Right lung (tissue), 5 donors: ENCODE data around the gene PDZD7. TPM values are rescaled to one million over a fixed set of nuclear protein-coding genes. Genes with fewer than 3 reads are reported as not detected.
"Not testable (repeated sequence)": the region's sequence is repeated elsewhere in the genome, so short reads cannot be mapped to it uniquely, and the experiment has no call there.

Experiments
- DNase-seq, 2 donors: peaks; one replicate each; pipeline ENCODE4 v3.0.0-alpha.2; 2013
- polyA plus RNA-seq, 5 donors: library from polyadenylated mRNA; unstranded; fragments of 120-200 nt; gene quantifications; one replicate each; pipeline versions ENCODE4 v1.2.1 to v1.2.3, GENCODE V29; 2013; ENCODE audit warnings: inconsistent platforms in 1 of 5, low replicate concordance in 1 of 5; ENCODE audit not compliant: insufficient read length in 5 of 5, insufficient read depth in 1 of 5

PDZD7 gene
- polyA plus RNA-seq, 5 donors: 0.26 to 0.85 (median 0.69) TPM

DNA sequence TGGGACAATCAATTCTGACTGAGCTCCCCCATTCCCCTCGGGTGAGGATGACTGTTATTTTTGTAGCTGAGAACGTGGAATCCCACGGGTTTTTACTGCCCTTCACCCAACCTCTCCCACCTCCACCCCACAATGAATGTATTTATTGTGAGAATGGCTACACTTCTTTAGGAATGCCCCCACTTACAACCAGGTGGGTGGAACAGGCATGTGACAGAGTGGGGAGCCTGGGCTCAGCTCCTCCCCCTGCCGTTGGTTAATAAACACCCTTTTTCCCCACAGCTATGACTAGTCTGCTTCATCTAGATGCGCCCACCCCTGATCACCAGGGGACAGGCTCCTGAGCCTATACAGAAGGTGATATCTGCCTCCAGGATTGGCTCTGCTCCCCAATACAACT is 45.6 kb downstream of the PDZD7 start:
- DNase-seq: no peak

GRCh38 chr10:100984672-100985177 is 46.2 kb downstream of the PDZD7 start:
- no peak for DNase-seq

DNA sequence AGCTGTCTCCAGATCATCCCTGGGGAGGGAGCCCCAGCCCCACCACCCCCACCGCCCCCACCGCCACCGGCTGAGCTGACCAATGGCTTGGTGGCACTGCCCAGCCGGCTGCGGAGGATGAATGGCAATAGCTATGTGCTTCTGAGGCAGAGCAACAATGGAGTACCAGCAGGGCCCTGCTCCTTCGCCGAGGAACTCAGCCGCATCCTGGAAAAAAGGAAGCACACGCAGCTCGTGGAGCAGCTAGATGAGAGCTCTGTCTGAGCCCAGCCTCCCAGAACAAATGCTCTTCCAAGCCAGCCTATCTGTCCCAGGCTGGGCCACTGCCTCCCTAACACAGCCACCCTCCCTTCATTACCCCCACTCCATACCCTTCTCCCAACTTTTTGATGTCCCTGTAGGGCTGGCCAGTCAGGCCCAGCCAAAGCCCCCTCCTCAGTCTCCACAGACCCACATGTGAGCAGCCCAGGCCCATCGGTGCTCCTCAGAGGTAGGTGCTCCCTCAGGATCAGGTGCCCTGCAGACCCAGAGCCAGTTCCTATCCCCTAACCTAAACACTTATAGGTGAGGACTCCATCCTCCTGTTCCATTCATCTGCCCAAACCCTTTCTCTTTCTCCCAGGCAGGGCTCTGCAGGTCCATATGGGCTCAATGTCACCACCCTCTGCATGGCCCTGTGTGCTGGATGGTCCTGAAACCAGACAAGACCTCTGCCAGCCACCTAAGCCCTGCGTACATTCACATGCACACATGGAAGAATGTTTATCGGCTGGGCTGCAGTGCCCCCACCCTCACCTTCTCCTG is 46.9 kb downstream of the PDZD7 start:
- DNase-seq: no peak

DNA sequence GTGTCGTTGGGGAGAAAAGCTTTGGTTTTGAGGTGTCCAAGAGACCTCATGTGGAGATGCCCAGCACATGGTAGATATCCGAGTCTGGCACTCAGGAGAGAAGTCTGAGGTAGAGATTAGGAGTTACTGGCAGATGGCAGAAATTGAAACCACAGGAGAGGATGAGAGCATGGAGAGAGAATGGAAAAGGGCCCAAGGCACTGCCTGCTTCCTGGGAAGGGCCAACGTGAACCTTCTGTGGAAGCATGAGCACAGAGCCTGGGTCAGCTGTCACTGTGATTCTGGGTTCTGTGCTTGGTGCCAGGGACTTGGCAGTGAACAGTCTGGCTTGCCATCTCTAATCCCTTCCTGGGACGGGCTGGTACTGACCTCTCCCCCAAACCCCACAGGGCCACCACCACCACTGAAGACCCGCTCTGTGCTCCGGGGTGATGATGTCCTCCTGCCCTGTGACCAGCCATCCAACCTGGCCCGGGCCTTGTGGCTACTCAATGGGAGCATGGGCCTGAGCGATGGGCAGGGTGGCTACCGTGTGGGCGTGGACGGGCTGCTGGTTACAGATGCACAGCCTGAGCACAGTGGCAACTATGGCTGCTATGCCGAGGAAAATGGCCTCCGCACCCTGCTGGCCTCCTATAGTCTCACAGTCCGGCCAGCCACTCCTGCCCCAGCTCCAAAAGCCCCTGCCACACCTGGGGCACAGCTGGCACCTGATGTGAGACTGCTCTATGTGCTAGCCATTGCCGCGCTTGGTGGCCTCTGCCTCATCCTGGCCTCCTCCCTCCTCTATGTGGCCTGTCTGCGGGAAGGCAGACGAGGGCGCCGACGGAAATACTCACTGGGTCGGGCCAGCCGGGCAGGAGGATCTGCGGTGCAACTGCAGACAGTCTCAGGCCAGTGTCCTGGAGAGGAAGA is 47.8 kb downstream of the PDZD7 start:
- DNase-seq: no peak

DNA sequence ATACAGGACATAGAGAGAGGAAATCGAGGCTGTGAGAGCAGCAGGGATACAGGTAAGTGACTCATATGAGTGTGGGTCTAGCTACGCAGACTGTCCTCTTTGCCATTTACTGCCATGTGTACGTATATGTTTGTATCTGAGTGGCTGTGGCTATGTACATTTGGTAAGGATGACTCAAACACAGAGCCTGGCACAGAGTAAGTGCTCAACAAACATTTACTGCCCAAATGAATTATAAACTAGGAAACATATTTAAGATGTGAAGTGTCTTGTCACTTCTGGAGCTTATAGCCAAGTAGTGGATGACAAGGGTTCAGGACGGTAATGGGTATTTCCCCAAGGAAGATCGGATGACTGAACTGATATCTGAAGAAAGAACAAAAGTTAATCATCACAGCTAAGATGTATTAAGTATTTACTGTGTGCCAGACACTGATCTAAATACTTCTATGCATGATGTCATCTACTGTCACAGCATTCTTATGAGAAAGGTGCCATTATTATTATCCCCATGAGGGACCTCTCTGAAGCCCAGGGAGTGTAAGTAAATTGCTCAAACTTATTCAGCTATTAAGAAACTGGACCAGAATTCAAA is 49.7 kb downstream of the PDZD7 start:
- DNase-seq: no peak

- no peak for DNase-seq
These were observed 50.2 kb downstream of the PDZD7 start for GRCh38 chr10:100980711-100981110.

DNA sequence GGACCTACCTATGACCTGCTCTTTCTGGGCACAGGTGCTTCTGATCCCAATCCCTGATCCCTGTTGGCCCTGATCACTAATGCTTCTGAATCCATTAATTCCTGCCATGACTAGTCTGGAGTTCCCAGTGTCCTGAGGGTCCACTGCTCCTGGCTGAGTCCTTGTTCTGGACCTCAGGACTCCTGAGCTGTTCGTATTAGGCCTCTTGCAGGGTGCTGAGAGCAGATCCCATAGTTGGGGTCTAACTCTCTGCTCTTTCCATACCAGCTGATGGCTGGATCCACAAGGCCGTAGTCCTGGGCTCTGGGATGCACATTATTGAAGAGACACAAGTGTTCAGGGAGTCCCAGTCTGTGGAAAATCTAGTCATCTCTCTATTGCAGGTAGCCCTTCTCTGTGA is 50.6 kb downstream of the PDZD7 start:
- no peak for DNase-seq

DNA sequence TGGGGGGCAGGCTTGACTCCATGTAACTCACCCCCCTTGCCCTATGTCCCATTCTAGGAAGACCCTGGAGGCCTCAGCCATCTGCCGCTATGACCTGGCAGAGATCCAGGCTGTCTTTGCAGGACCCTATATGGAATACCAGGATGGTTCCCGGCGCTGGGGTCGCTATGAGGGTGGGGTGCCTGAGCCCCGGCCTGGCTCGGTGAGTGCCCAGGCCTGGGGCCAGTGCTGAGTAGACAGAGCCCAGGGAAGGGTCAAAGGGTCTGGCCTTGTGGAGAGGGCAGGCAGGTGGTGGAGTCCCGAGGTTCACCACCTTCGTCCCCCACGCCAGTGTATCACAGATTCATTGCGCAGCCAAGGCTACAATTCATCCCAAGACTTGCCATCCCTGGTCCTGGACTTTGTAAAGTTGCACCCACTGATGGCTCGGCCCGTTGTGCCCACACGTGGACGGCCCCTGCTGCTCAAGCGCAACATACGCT is 51.1 kb downstream of the PDZD7 start:
- DNase-seq: no peak

DNA sequence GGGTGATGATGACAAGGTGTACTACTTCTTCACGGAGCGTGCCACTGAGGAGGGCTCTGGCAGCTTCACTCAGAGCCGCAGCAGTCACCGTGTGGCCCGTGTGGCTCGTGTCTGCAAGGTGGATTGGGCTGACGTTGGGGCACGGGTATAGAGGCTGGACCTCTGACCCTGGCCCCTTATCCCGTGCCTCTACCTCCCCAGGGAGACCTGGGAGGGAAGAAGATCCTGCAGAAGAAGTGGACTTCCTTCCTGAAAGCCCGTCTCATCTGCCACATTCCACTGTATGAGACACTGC is 52.1 kb downstream of the PDZD7 start:
- DNase-seq: no peak

- no peak for DNase-seq
These were observed 52.6 kb downstream of the PDZD7 start for GRCh38 chr10:100978121-100978900.

GRCh38 chr10:100977436-100977835 is 53.5 kb downstream of the PDZD7 start:
- no peak for DNase-seq

GRCh38 chr10:100976906-100977305 is 54.0 kb downstream of the PDZD7 start:
- no peak for DNase-seq

DNA sequence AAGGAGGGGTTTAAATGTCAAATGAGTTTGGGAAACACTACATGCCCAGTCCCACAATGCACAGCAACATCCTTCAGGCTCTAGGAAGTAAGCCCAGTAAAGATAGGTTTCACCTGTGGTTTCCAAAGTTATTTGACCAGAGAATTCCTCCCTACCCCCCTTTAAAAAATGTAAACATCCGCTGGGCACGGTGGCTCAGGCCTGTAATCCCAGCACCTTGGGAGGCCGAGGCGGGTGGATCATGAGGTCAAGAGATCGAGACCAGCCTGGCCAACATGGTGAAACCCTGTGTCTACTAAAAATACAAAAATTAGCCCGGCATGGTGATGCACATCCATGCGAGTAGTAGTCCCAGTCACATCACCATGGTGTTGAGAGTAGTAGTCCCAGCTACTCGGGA is 55.5 kb downstream of the PDZD7 start:
- DNase-seq: not testable (repeated sequence)

GRCh38 chr10:100972904-100973535 is 57.9 kb downstream of the PDZD7 start:
- no peak for DNase-seq

DNA sequence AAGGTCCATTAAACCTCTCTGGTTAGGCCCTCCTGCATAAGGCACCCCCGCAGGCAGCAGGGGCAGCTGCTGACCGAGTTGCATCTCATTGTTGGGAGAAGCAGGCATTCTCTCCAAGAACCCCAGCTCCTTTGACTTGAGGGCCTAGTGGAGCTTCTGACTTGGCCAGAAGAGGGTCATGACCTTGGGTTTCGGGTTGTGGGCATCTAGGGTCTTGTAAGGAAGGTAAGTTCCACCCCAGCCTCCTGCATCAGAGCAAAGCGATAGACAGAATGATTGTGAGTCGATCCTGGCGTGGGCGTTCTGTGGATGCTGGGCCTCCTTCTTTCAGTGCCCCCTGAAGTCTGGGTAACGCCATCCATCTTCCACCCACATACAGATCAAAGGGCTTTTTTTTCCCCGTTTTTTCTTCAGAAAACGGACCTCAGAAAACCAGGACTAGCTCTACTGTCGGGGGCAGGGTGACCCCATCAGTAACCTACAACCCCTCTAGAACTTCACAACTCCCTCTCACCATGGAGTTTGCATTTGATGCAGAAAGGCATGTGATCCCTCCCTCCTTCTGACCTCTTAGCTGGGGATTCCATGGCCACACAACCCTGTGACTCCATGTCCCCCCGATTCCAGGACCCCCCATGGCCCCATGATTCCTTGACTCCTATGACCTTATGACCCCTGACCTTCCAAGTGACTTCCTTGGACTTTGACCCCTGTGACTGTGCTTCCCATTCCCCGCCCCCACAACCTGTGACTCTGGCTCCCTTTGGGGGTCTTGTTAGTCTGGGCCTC is 58.6 kb downstream of the PDZD7 start:
- DNase-seq: no peak

GRCh38 chr10:100970914-100971811 is 59.8 kb downstream of the PDZD7 start:
- DNase-seq: no peak

DNA sequence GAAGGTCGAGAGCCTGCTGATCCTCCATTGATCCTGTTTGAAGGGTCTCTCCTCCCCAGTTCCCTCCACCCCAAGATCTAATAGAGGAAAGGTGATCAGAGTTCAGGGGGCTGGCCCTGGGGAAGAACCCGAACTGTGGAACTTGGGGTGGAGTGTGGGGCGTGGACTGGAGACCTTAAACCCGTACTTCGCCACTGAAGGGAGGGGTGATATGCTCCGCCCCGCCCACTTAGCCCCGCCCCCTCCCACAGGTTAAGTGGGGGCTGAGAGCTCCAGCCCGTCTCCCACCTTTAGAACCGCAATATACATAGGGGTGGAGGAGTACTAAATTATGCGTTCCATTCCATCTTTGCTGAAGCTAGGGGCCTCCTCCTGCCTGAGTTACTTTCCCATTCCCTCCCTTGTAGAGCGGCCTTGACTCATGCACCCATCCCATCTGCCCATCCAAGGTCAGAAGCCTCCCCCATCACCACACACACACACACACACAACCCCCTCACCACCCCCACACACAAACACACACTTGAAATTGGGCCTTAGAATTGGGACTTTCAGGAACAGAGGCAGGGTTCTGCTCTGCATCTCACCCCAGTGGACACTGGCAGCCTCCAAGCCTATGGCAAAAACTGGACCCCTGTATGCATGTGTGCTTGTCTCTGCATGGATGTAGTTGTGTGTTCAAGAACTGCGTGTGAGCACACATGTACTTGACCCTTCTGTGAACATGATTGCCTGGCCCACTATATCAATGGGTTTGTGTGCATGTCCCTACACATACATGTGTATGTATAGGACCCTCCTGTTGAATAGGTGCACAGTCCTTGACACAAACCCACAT is 60.6 kb downstream of the PDZD7 start:
- no peak for DNase-seq
